Astrocyte (in vitro differentiated cells and primary cell): ENCODE measurements around the gene CPTP. TPM values are rescaled to one million over a fixed set of nuclear protein-coding genes. Genes with fewer than 3 reads are reported as not detected.

Experiments used
- DNase-seq: peaks from one replicate; pipeline ENCODE4 v3.0.0-alpha.2; 2010; ENCODE audit warnings: low read depth
- FAIRE-seq: peaks from 2 replicates; lab custom pipeline; 2011; peaks lifted over from hg19 to GRCh38; lab: Jason Lieb, UNC
- H2AFZ ChIP-seq: 2 replicates; pipeline ENCODE4 v1.6.0; 2012; ENCODE audit warnings: low read depth, low read length, inconsistent platforms
- H3K27ac ChIP-seq: 2 replicates; pipeline ENCODE4 v1.5.1; 2011; ENCODE audit warnings: low read depth, low read length, inconsistent platforms
- H3K27me3 ChIP-seq: 2 replicates; pipeline ENCODE4 v1.6.0; 2011; ENCODE audit warnings: low read length, inconsistent platforms; ENCODE audit not compliant: insufficient read depth
- H3K36me3 ChIP-seq: 2 replicates; pipeline ENCODE4 v1.5.1; 2011; ENCODE audit warnings: low read length, inconsistent platforms; ENCODE audit not compliant: insufficient read depth
- H3K4me1 ChIP-seq: 2 replicates; pipeline ENCODE4 v1.5.1; 2011; ENCODE audit warnings: low read length, inconsistent platforms; ENCODE audit not compliant: insufficient read depth
- H3K4me2 ChIP-seq: 2 replicates; pipeline ENCODE4 v1.6.0; 2012; ENCODE audit warnings: low read length, inconsistent platforms
- H3K4me3 ChIP-seq: 2 replicates; pipeline ENCODE4 v1.5.1; 2011; ENCODE audit warnings: low read depth, mild to moderate bottlenecking, low read length, inconsistent platforms; ENCODE audit not compliant: insufficient read depth
- H3K79me2 ChIP-seq: 2 replicates; pipeline ENCODE4 v1.6.0; 2012; ENCODE audit warnings: mild to moderate bottlenecking, low read length, inconsistent platforms; ENCODE audit not compliant: insufficient read depth
- H3K9ac ChIP-seq: 2 replicates; pipeline ENCODE4 v1.6.0; 2012; ENCODE audit warnings: mild to moderate bottlenecking, low read length, inconsistent platforms
- H3K9me3 ChIP-seq: 2 replicates; pipeline ENCODE4 v1.5.1; 2012; ENCODE audit warnings: low read depth, mild to moderate bottlenecking, low read length, inconsistent platforms; ENCODE audit not compliant: insufficient read depth
- H4K20me1 ChIP-seq: 2 replicates; pipeline ENCODE4 v1.6.0; 2012; ENCODE audit warnings: low read length, inconsistent platforms; ENCODE audit not compliant: insufficient read depth
- H3K27ac Mint-ChIP-seq: one replicate; pipeline ENCODE4 v1.8.0; 2021; ENCODE audit warnings: mild to moderate bottlenecking, mixed read lengths; ENCODE audit not compliant: unreplicated experiment
- H3K27me3 Mint-ChIP-seq: one replicate; pipeline ENCODE4 v1.8.0; 2021; ENCODE audit warnings: low read depth, mixed read lengths; ENCODE audit not compliant: unreplicated experiment
- H3K36me3 Mint-ChIP-seq: one replicate; pipeline ENCODE4 v1.8.0; 2021; ENCODE audit warnings: low read depth, mixed read lengths; ENCODE audit not compliant: unreplicated experiment
- H3K4me1 Mint-ChIP-seq: one replicate; pipeline ENCODE4 v1.8.0; 2021; ENCODE audit warnings: low read depth, mixed read lengths; ENCODE audit not compliant: unreplicated experiment
- H3K4me3 Mint-ChIP-seq: one replicate; pipeline ENCODE4 v1.8.0; 2021; ENCODE audit warnings: mild to moderate bottlenecking, moderate library complexity, mixed read lengths; ENCODE audit not compliant: unreplicated experiment
- H3K9me3 Mint-ChIP-seq: one replicate; pipeline ENCODE4 v1.8.0; 2021; ENCODE audit warnings: mild to moderate bottlenecking, mixed read lengths; ENCODE audit not compliant: unreplicated experiment
- EZH2 ChIP-seq: IDR thresholded peaks from 2 replicates; pipeline ENCODE4 v1.6.1; 2012; ENCODE audit warnings: mild to moderate bottlenecking, low read length, inconsistent platforms; ENCODE audit not compliant: insufficient read depth
- total RNA-seq: library from RNA; stranded (reverse); gene quantifications from 2 replicates; pipeline ENCODE4 v1.2.1, GENCODE V29; 2021
- TF ChIP-seq, protein P1 (sequence below): IDR thresholded peaks from 2 replicates; pipeline ENCODE4 v1.5.1; 2011; ENCODE audit warnings: low read depth, mild to moderate bottlenecking, inconsistent platforms, low read length, moderate library complexity; ENCODE audit not compliant: insufficient read depth

Gene CPTP
- total RNA-seq, 1 donor from 2014 or later, result 28.5 TPM

DNA sequence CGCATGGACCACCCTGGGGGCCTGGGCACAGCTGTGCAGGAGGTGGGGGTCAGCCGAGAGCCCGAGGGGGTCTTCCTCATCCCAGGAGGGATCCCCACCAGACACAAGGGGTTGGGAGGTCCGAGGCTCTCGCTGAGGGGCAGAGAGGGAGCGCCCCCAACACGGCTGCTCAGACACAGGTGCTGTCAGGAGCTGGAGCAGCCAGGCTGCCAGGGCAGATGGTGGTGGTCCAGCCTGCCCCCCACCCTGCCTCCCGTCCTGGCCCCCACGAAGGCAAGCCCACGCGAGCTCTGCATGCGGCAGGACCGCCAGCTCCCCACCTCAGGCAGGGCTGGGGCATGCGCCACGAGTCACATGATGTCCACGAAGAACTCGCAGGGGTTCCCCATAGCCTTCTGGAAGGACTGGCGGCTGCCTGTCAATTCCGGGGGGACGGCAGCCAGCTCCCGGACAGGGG lies 11.2 kb downstream of the CPTP start:
- Histone ChIP-seq H3K27ac (no peak overlapping the region), H3K4me3 (no peak overlapping the region), H3K9ac (no peak overlapping the region), H3K36me3 (peaks cover 3% of the 10 kb centered on the region), H3K9me3 (no peaks in the 10 kb centered on the region), H2AFZ (no peak overlapping the region), H3K4me1 (no peaks in the 10 kb centered on the region), H3K27me3 (no peaks in the 10 kb centered on the region), H4K20me1 (peaks cover 21% of the 10 kb centered on the region), H3K4me2 (no peak overlapping the region), H3K79me2 (peaks cover 4% of the 10 kb centered on the region)
- FAIRE-seq, result no peak
- Mint-ChIP-seq H3K4me1 (peaks cover under 1% of the 10 kb centered on the region), H3K9me3 (no peaks in the 10 kb centered on the region), H3K27me3 (no peaks in the 10 kb centered on the region), H3K4me3 (no peak overlapping the region), H3K36me3 (no peaks in the 10 kb centered on the region), H3K27ac (no peak overlapping the region)
- DNase-seq, result no peak
- no peak for TF ChIP-seq EZH2
- TF ChIP-seq, protein P1, sequence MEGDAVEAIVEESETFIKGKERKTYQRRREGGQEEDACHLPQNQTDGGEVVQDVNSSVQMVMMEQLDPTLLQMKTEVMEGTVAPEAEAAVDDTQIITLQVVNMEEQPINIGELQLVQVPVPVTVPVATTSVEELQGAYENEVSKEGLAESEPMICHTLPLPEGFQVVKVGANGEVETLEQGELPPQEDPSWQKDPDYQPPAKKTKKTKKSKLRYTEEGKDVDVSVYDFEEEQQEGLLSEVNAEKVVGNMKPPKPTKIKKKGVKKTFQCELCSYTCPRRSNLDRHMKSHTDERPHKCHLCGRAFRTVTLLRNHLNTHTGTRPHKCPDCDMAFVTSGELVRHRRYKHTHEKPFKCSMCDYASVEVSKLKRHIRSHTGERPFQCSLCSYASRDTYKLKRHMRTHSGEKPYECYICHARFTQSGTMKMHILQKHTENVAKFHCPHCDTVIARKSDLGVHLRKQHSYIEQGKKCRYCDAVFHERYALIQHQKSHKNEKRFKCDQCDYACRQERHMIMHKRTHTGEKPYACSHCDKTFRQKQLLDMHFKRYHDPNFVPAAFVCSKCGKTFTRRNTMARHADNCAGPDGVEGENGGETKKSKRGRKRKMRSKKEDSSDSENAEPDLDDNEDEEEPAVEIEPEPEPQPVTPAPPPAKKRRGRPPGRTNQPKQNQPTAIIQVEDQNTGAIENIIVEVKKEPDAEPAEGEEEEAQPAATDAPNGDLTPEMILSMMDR, result no peak

DNA sequence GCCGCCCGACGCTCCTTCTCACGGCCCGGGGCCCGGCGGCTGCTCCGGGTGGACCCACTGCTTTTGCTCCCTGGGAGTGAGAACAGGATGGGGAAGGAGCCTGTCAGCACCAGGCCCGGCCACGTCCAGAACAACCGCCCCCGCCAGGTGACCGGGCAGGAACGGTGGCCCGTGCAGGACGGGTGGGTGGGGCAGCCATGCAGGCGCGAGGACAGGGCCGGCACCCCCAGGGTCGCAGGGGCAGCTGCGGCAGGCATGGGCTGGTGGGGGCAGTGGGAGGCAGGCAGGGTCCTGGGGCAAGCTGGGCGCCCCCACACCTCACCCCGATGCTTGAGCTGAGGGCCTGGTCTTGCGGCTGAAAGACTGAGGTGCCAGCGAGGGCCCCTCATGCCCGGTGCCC lies 11.8 kb downstream of the CPTP start:
- Histone ChIP-seq H3K4me2 (no peak overlapping the region), H2AFZ (no peak overlapping the region), H3K9me3 (no peaks in the 10 kb centered on the region), H3K9ac (no peak overlapping the region), H3K36me3 (peaks cover 8% of the 10 kb centered on the region), H3K4me1 (no peaks in the 10 kb centered on the region), H4K20me1 (peaks cover 27% of the 10 kb centered on the region), H3K27me3 (no peaks in the 10 kb centered on the region), H3K27ac (no peak overlapping the region), H3K4me3 (no peak overlapping the region), H3K79me2 (peaks cover 10% of the 10 kb centered on the region)
- no peak overlapping the region for H3K4me3 Mint-ChIP-seq
- no peaks in the 10 kb centered on the region for H3K9me3 Mint-ChIP-seq
- DNase-seq (no peak), FAIRE-seq (no peak)
- no peaks in the 10 kb centered on the region for H3K27me3 Mint-ChIP-seq
- TF ChIP-seq, protein P1, result no peak
- no peak for TF ChIP-seq EZH2
- no peaks in the 10 kb centered on the region for H3K36me3 Mint-ChIP-seq
- H3K27ac Mint-ChIP-seq, result no peak overlapping the region
- H3K4me1 Mint-ChIP-seq, result peaks cover 2% of the 10 kb centered on the region

DNA sequence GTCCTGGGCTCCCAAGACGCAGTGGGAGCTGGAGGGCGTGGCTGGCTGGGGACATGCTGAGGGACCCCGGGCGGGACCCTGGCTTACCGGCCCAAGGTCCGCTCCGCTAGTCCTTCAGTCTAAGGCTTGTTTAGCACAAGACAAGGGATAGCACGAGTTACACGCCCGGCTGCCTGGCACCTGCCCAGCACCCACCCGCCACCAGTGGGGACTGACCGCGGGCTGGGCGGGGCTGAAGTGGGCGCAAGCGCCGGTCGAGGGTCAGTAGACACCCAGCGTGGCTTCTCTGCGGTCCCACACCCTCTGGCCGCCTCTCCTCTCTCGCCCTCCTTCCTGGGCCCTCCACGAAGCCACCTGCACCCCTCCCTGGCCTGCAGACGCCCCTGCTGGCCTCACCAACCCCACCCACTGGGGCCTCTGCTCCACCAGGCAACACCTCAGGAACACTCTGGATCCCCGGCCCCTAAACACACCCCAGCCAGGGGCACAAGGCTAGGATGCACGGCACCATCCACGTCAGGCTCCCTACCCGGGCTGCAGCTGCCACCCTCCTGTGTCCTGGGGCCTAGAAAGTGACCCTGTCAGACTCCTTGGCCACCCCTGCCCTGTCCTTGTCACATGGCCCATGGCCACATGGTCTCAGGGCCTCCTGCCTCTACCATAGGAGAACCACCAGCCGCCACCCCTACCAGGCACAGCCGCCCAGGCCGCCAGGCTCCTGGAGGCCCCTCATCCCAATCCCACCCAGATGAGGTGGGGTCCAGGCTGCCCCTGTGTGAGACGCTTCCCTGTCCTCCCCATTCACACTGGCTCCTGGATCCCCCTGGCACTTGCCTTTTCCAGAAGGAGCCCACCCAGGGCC lies 12.6 kb downstream of the CPTP start:
- H3K4me3 ChIP-seq, result no peak overlapping the region
- H3K36me3 ChIP-seq, result peaks cover 8% of the 10 kb centered on the region
- H3K27ac Mint-ChIP-seq, result no peak overlapping the region
- H3K79me2 ChIP-seq, result peaks cover 12% of the 10 kb centered on the region
- H3K4me1 ChIP-seq, result no peaks in the 10 kb centered on the region
- no peak overlapping the region for H3K27ac ChIP-seq
- H3K4me3 Mint-ChIP-seq, result no peak overlapping the region
- no peak overlapping the region for H2AFZ ChIP-seq
- no peak for TF ChIP-seq EZH2
- TF ChIP-seq, protein P1, result no peak
- no peak overlapping the region for H3K9ac ChIP-seq
- no peak for DNase-seq
- H3K9me3 Mint-ChIP-seq, result no peaks in the 10 kb centered on the region
- H4K20me1 ChIP-seq, result peaks cover 34% of the 10 kb centered on the region
- peaks cover 2% of the 10 kb centered on the region for H3K4me1 Mint-ChIP-seq
- no peaks in the 10 kb centered on the region for H3K27me3 Mint-ChIP-seq
- no peak overlapping the region for H3K4me2 ChIP-seq
- H3K27me3 ChIP-seq, result no peaks in the 10 kb centered on the region
- H3K36me3 Mint-ChIP-seq, result no peaks in the 10 kb centered on the region
- no peaks in the 10 kb centered on the region for H3K9me3 ChIP-seq
- no peak for FAIRE-seq
